ENCODE measurements around the gene RXRG.

RXRG gene

GRCh38 chr1:165444897-165445370, at the start of gene RXRG:
RXRG (minus strand) TSS chr1:165445126; CDS start chr1:165444893, 233 bp downstream.
- TF ChIP-seq CTCF (IDR thresholded peaks at IDR 0.05; ENCODE audit: low read depth, low read length, missing control alignments): no peak
- in situ Hi-C loops (cut with HindIII; ENCODE audit: low sequenced_read_pairs): no loop called here
- H3K4me3 ChIP-seq (ENCODE audit: low read depth, low read length): no peak within 1 kb of the TSS
- DNase-seq (ENCODE audit: low read depth): no peak

GRCh38 chr1:165492845-165493373, 48.0 kb upstream of the RXRG start:
- no peak for DNase-seq (ENCODE audit: low read depth)
- TF ChIP-seq CTCF (IDR thresholded peaks at IDR 0.05; ENCODE audit: low read depth, low read length, missing control alignments): no peak
- no peak overlapping the region for H3K4me3 ChIP-seq (ENCODE audit: low read depth, low read length)
- in situ Hi-C loops (cut with HindIII; ENCODE audit: low sequenced_read_pairs): no loop called here

GRCh38 chr1:165490175-165490574, 45.2 kb upstream of the RXRG start:
- DNase-seq (ENCODE audit: low read depth): no peak
- TF ChIP-seq CTCF (IDR thresholded peaks at IDR 0.05; ENCODE audit: low read depth, low read length, missing control alignments): no peak
- H3K4me3 ChIP-seq (ENCODE audit: low read depth, low read length): no peak overlapping the region
- in situ Hi-C loops (cut with HindIII; ENCODE audit: low sequenced_read_pairs): no loop called here

- no peak for DNase-seq (ENCODE audit: low read depth)
- H3K4me3 ChIP-seq (ENCODE audit: low read depth, low read length): no peak overlapping the region
- no peak for TF ChIP-seq CTCF (IDR thresholded peaks at IDR 0.05; ENCODE audit: low read depth, low read length, missing control alignments)
- in situ Hi-C loops (cut with HindIII; ENCODE audit: low sequenced_read_pairs): no loop called here
Measured at GRCh38 chr1:165487921-165488320, 43.0 kb upstream of the RXRG start.

- no peak for DNase-seq (ENCODE audit: low read depth)
- in situ Hi-C loops (cut with HindIII; ENCODE audit: low sequenced_read_pairs): no loop called here
- H3K4me3 ChIP-seq (ENCODE audit: low read depth, low read length): no peak overlapping the region
- no peak for TF ChIP-seq CTCF (IDR thresholded peaks at IDR 0.05; ENCODE audit: low read depth, low read length, missing control alignments)
Measured at GRCh38 chr1:165486663-165487062, 41.7 kb upstream of the RXRG start.

- TF ChIP-seq CTCF (IDR thresholded peaks at IDR 0.05; ENCODE audit: low read depth, low read length, missing control alignments): no peak
- no peak overlapping the region for H3K4me3 ChIP-seq (ENCODE audit: low read depth, low read length)
- in situ Hi-C loops (cut with HindIII; ENCODE audit: low sequenced_read_pairs): no loop called here
- no peak for DNase-seq (ENCODE audit: low read depth)
Measured at GRCh38 chr1:165485716-165486115, 40.8 kb upstream of the RXRG start.
